ENCODE data around the gene PHLDB2.
A peak's percentile ranks its signal among the peaks of the same experiment; 100 is the strongest.

The PHLDB2 gene

GRCh38 chr3:111968319-111969054, 109.4 kb downstream of the PHLDB2 start:
- DNase-seq = no peak

GRCh38 chr3:111970376-111970775, 111.3 kb downstream of the PHLDB2 start:
- DNase-seq = no peak

- no peak for DNase-seq
These were observed 112.6 kb downstream of the PHLDB2 start for GRCh38 chr3:111971533-111972130.

GRCh38 chr3:111972891-111973290, 113.8 kb downstream of the PHLDB2 start:
- DNase-seq = no peak

GRCh38 chr3:111975131-111975530, 116.1 kb downstream of the PHLDB2 start:
- DNase-seq = no peak

GRCh38 chr3:111976254-111976653, 117.2 kb downstream of the PHLDB2 start:
- DNase-seq = no peak

- peak; percentile 79 for DNase-seq
These were observed 119.7 kb downstream of the PHLDB2 start, which contains the start of gene ABHD10 for GRCh38 chr3:111978583-111979433. Gene ABHD10 (plus strand): TSS chr3:111979026. CDS start chr3:111979062, 36 bp downstream.

- DNase-seq = no peak
These were observed 120.5 kb downstream of the PHLDB2 start for GRCh38 chr3:111979434-111980038.

GRCh38 chr3:111980716-111981456, 121.8 kb downstream of the PHLDB2 start:
- DNase-seq = no peak

GRCh38 chr3:111981457-111981763, 122.3 kb downstream of the PHLDB2 start:
- no peak for DNase-seq

GRCh38 chr3:111984636-111985298, 125.7 kb downstream of the PHLDB2 start:
- DNase-seq = no peak

- no peak for DNase-seq
These were observed 127.7 kb downstream of the PHLDB2 start for GRCh38 chr3:111986800-111987199.

GRCh38 chr3:111989061-111989678, 130.1 kb downstream of the PHLDB2 start:
- DNase-seq = no peak

- DNase-seq = no peak
These were observed 134.0 kb downstream of the PHLDB2 start for GRCh38 chr3:111993038-111993437.

GRCh38 chr3:111998636-111999483, 139.8 kb downstream of the PHLDB2 start, which contains the start of gene TAGLN3:
Gene TAGLN3 (plus strand): TSS chr3:111998922. CDS start chr3:111999423, 501 bp downstream.
- DNase-seq = peak; percentile 47

GRCh38 chr3:111999484-112000324, 140.6 kb downstream of the PHLDB2 start:
- no peak for DNase-seq

GRCh38 chr3:112000367-112000771, 141.3 kb downstream of the PHLDB2 start:
- DNase-seq = no peak

- DNase-seq = no peak
These were observed 141.9 kb downstream of the PHLDB2 start for GRCh38 chr3:112000966-112001365.

GRCh38 chr3:112001526-112001925, 142.5 kb downstream of the PHLDB2 start:
- no peak for DNase-seq

Measured in NCI-H187 treated with DMSO at 0.1 percent for 48 hours (cell line).